Tibial artery (tissue), 4 donors: ENCODE results near the gene LRRC70.
"Not testable (repeated sequence)": the region's sequence is repeated elsewhere in the genome, so short reads cannot be mapped to it uniquely, and the experiment has no call there.

ENCODE experiments used
- DNase-seq, 2 donors: peaks; one replicate each; pipeline ENCODE4 v3.0.0-alpha.2; 2019
- H3K27ac ChIP-seq, 2 donors: fragments of 200-600 bp; sonication (generic) in 1 of 2; 1 replicate in 1 of 2; 2 replicates in 1 of 2; pipeline ENCODE4 v1.5.1; 2018 to 2019; ENCODE audit warnings: mild to moderate bottlenecking in 1 of 2
- H3K27me3 ChIP-seq, 2 donors: fragments of 200-600 bp; sonication (generic) in 1 of 2; one replicate each; pipeline versions ENCODE4 v1.5.1 to v1.6.0; 2016 to 2019
- H3K36me3 ChIP-seq, 3 donors: fragments of 200-600 bp; sonication (generic) in 2 of 3; one replicate each; pipeline ENCODE4 v1.5.1; 2016 to 2019; ENCODE audit warnings: mild to moderate bottlenecking in 2 of 3
- H3K4me1 ChIP-seq, 4 donors: fragments of 200-600 bp; sonication (generic) in 2 of 4; 1 replicate in 3 of 4; 2 replicates in 1 of 4; pipeline ENCODE4 v1.5.1; 2016 to 2019
- H3K4me3 ChIP-seq, 2 donors: fragments of 200-600 bp; sonication (generic) in 1 of 2; 1 replicate in 1 of 2; 2 replicates in 1 of 2; pipeline ENCODE4 v1.5.1; 2018 to 2019; ENCODE audit warnings: mild to moderate bottlenecking in 2 of 2
- H3K9me3 ChIP-seq, 3 donors: fragments of 200-600 bp; sonication (generic) in 1 of 3; one replicate each; pipeline ENCODE4 v1.5.1; 2016 to 2019
- intact Hi-C: fragments of 100-400 bp; cut with DNase I; formaldehyde crosslinking; loops from one replicate; pipeline ENCODE4 v1.15.0; 2023; ENCODE audit warnings: low total_unique reads
- TF ChIP-seq, protein P1 (sequence below), 2 experiments: fragments of 200-600 bp in 1 of 2; fragments of 450-650 bp in 1 of 2; IDR thresholded peaks; one replicate each; pipeline ENCODE4 v1.5.1; 2017 to 2019; ENCODE audit warnings: antibody characterized with exemption in 2 of 2, mild to moderate bottlenecking in 1 of 2, moderate library complexity in 1 of 2

LRRC70 gene

DNA sequence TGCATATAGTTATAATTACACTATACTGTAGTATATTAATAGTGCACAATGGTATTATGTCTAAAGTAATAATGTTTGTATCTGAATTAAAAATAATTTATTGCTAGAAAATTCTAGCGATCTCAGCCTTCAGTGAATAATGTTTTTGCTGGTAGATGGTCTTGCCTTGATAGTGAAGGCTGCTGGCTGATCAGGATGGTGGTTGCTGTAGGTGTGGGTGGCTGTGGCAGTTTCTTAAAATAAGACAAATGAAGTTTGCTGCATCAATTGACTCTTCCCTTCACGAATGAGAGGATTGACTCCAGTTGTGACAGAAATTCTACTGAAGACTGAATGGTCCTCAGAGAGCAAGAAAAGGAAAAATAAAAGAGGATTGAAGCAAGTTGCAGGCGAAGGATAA lies 19.7 kb upstream of the LRRC70 start:
- Histone ChIP-seq H3K9me3 (no peaks in the 10 kb centered on the region), H3K4me1 (no peaks in the 10 kb centered on the region), H3K4me3 (no peak overlapping the region), H3K27me3 (no peaks in the 10 kb centered on the region), H3K27ac (no peak overlapping the region), H3K36me3 (peaks cover 0 to 27% (median 10%) of the 10 kb centered on the region in 3 donors)
- TF ChIP-seq, protein P1, sequence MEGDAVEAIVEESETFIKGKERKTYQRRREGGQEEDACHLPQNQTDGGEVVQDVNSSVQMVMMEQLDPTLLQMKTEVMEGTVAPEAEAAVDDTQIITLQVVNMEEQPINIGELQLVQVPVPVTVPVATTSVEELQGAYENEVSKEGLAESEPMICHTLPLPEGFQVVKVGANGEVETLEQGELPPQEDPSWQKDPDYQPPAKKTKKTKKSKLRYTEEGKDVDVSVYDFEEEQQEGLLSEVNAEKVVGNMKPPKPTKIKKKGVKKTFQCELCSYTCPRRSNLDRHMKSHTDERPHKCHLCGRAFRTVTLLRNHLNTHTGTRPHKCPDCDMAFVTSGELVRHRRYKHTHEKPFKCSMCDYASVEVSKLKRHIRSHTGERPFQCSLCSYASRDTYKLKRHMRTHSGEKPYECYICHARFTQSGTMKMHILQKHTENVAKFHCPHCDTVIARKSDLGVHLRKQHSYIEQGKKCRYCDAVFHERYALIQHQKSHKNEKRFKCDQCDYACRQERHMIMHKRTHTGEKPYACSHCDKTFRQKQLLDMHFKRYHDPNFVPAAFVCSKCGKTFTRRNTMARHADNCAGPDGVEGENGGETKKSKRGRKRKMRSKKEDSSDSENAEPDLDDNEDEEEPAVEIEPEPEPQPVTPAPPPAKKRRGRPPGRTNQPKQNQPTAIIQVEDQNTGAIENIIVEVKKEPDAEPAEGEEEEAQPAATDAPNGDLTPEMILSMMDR (IDR thresholded peaks at IDR 0.05): no peak
- intact Hi-C loops: no loop called here
- DNase-seq: no peak

DNA sequence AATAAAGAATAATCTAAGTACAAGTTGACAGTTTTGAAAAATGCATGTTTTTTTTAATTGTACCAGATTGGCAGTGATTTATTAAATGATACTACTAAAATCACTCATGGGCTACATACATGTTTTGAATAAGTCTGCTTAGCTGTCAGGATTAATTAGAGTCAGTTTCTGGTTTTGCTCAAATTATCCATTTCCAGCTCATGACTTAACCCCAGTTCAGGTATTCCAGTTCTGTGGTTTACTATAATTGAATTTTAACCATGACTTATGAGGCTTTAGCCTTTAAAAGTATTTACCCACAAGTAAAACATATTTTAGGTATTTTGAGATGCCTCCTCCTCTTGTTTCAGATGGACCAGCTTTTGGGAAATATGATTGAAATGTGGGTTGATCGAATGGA lies 17.8 kb upstream of the LRRC70 start:
- peaks cover 0 to 35% (median 18%) of the 10 kb centered on the region in 3 donors for H3K36me3 ChIP-seq
- intact Hi-C loops: no loop called here

DNA sequence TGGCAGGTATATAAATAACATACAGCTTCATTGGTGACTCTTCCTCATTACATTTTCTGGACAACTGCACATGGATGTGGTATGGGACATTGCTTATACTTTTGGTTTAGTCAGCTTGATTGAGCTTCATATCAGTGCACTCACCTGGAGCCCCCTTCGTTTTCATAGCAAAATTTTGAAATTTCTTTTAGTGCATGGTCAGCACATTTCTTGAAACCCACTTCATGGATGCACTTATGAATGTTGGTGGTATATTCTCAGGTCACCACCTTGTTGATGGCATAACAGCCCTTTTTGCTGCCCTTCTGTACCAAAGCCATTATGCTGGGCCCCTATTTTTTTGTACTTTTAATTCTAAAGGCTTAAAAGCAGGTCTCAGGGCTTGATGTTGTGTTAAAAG lies 16.7 kb upstream of the LRRC70 start:
- peaks cover 8 to 45% (median 29%) of the 10 kb centered on the region in 3 donors for H3K36me3 ChIP-seq
- H3K27ac ChIP-seq: no peak overlapping the region
- H3K4me3 ChIP-seq: no peak overlapping the region
- TF ChIP-seq, protein P1 (IDR thresholded peaks at IDR 0.05): no peak
- no peaks in the 10 kb centered on the region for H3K9me3 ChIP-seq
- intact Hi-C loops: no loop called here
- H3K27me3 ChIP-seq: no peaks in the 10 kb centered on the region
- DNase-seq: no peak
- no peaks in the 10 kb centered on the region for H3K4me1 ChIP-seq

More for the DNA sequence above, 17.8 kb upstream of the LRRC70 start:
- Histone ChIP-seq H3K27ac (no peak overlapping the region), H3K4me1 (no peaks in the 10 kb centered on the region), H3K27me3 (no peaks in the 10 kb centered on the region), H3K4me3 (no peak overlapping the region), H3K9me3 (no peaks in the 10 kb centered on the region)
- TF ChIP-seq, protein P1 (IDR thresholded peaks at IDR 0.05): no peak
- DNase-seq: no peak

DNA sequence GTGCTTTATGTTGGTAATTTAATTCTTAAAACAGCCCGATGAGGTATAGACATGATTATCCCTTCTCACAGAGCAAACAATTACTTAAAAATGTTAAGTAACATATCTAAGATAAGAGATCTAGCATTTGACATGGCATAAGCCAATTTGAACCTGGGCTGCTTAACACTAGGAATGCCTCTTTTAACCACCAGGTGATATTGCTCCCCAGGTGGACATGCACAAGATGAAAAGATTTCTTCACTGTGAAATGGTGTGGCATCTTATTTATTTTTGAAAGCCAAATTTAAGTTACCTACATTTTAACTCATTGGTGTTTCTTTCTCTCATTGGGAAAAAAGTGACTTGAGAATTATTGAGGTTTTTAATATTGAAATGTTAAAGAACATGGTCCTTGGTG lies 15.8 kb upstream of the LRRC70 start:
- H3K4me3 ChIP-seq: no peak overlapping the region
- no peak overlapping the region for H3K27ac ChIP-seq
- H3K36me3 ChIP-seq: peaks cover 16 to 51% (median 38%) of the 10 kb centered on the region in 3 donors
- TF ChIP-seq, protein P1 (IDR thresholded peaks at IDR 0.05): no peak
- intact Hi-C loops: no loop called here
- peaks cover 0 to 4% (median 4%) of the 10 kb centered on the region in 3 donors for H3K9me3 ChIP-seq
- no peaks in the 10 kb centered on the region for H3K4me1 ChIP-seq
- no peaks in the 10 kb centered on the region for H3K27me3 ChIP-seq
- no peak for DNase-seq

DNA sequence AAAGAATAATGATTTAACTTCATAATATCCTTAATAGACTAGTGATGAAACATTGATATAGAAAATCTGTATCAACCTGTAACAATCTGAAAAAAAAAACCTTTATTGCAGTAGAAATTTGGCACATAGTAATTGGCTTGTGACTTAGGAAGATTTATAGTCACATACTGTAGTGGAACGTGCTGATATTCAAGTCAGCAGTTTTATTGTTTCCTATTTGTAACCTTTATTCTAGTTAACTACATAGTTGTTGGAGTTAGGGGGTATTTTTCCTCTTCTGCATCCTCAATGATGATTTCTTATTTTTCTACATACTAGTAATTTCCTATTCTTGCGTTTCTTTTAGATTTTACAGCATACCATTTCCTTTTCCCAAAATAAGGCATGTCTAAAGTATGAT lies 14.5 kb upstream of the LRRC70 start:
- H3K27me3 ChIP-seq: no peaks in the 10 kb centered on the region
- intact Hi-C loops: no loop called here
- TF ChIP-seq, protein P1 (IDR thresholded peaks at IDR 0.05): no peak
- H3K4me1 ChIP-seq: no peaks in the 10 kb centered on the region
- H3K9me3 ChIP-seq: peaks cover 0 to 8% (median 7%) of the 10 kb centered on the region in 3 donors
- H3K36me3 ChIP-seq: peaks cover 23 to 52% (median 45%) of the 10 kb centered on the region in 3 donors
- no peak overlapping the region for H3K4me3 ChIP-seq
- H3K27ac ChIP-seq: no peak overlapping the region
- DNase-seq: no peak

DNA sequence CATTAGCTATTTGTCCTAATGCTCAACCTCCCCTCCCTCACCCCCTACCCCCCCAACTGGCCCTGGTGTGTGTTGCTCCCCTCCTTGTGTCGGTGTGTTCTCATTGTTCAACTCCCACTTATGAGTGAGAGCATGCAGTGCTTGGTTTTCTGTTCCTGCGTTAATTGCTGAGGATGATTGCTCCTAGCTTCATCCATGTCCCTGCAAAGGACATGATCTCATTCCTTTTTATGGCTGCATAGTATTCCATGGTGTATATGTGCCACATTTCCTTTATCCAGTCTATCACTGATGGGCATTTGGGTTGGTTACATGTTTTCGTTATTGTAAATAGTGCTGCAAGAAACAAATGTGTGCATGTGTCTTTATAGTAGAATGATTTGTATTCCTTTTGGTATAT lies 12.9 kb upstream of the LRRC70 start:
- H3K4me1 ChIP-seq, intact Hi-C loops, H3K27me3 ChIP-seq, DNase-seq, H3K4me3 ChIP-seq, H3K27ac ChIP-seq, H3K9me3 ChIP-seq: not testable (repeated sequence)
- peaks cover 23 to 45% (median 41%) of the 10 kb centered on the region in 3 donors for H3K36me3 ChIP-seq
